Epidermal melanocyte (primary cell): ENCODE measurements around the gene FNDC3B.
A peak's percentile ranks its signal among the peaks of the same experiment; 100 is the strongest.

ENCODE experiments used
- DNase-seq: peaks from one replicate; pipeline ENCODE4 v3.0.0; 2011; ENCODE audit warnings: low spot score; ENCODE audit not compliant: insufficient read length

Gene FNDC3B

GRCh38 chr3:172134352-172134751 is 95.0 kb downstream of the FNDC3B start:
- no peak for DNase-seq

GRCh38 chr3:172135185-172135584 is 95.8 kb downstream of the FNDC3B start:
- no peak for DNase-seq

- no peak for DNase-seq
These were observed 96.4 kb downstream of the FNDC3B start for GRCh38 chr3:172135820-172136219.

- no peak for DNase-seq
These were observed 97.0 kb downstream of the FNDC3B start for GRCh38 chr3:172136330-172136729.

GRCh38 chr3:172137287-172138192 is 98.2 kb downstream of the FNDC3B start:
- no peak for DNase-seq

GRCh38 chr3:172138193-172138537 is 98.8 kb downstream of the FNDC3B start:
- DNase-seq: no peak

GRCh38 chr3:172138792-172139507 is 99.6 kb downstream of the FNDC3B start:
- no peak for DNase-seq

GRCh38 chr3:172139528-172140276 is 100.3 kb downstream of the FNDC3B start:
- no peak for DNase-seq

GRCh38 chr3:172140499-172141391 is 101.4 kb downstream of the FNDC3B start:
- peak; percentile 46 for DNase-seq

GRCh38 chr3:172142051-172142863 is 102.9 kb downstream of the FNDC3B start:
- DNase-seq: no peak

- DNase-seq: no peak
These were observed 103.6 kb downstream of the FNDC3B start for GRCh38 chr3:172142864-172143451.

GRCh38 chr3:172143739-172144497 is 104.5 kb downstream of the FNDC3B start:
- DNase-seq: no peak

GRCh38 chr3:172144601-172145000 is 105.2 kb downstream of the FNDC3B start:
- DNase-seq: no peak

GRCh38 chr3:172145031-172145686 is 105.8 kb downstream of the FNDC3B start:
- no peak for DNase-seq

- DNase-seq: no peak
These were observed 107.0 kb downstream of the FNDC3B start for GRCh38 chr3:172146349-172146748.

GRCh38 chr3:172147113-172147818 is 107.9 kb downstream of the FNDC3B start:
- DNase-seq: no peak

GRCh38 chr3:172148241-172148640 is 108.9 kb downstream of the FNDC3B start:
- DNase-seq: no peak
